Measurements from ENCODE around the gene FOXP1. TPM values are rescaled to one million over a fixed set of nuclear protein-coding genes. Genes with fewer than 3 reads are reported as not detected.

FOXP1 gene
- total RNA-seq, 2 donors from 2014 or later: 41.7 to 94.3 TPM

GRCh38 chr3:71533588-71533987 is 49.9 kb downstream of the FOXP1 start:
- no peak overlapping the region for H3K27ac Mint-ChIP-seq
- peaks cover 10% of the 10 kb centered on the region for H3K4me1 Mint-ChIP-seq
- no peak overlapping the region for H3K9ac ChIP-seq (ENCODE audit: extremely low read depth, low read length, poor library complexity, severe bottlenecking)
- WGBS, 2 experiments (ENCODE audit: insufficient coverage in 1 of 2, insufficient read length in 1 of 2): 95 to 100% methylated on average over 2 to 3 of the region's 4 CpGs
- no peaks in the 10 kb centered on the region for H3K4me1 ChIP-seq (ENCODE audit: control insufficient read depth, insufficient read depth, low read length)
- no peaks in the 10 kb centered on the region for H3K27me3 ChIP-seq (ENCODE audit: control insufficient read depth, insufficient read depth, low read length, poor library complexity, severe bottlenecking)
- H3K9me3 Mint-ChIP-seq: no peaks in the 10 kb centered on the region
- peaks cover 9% of the 10 kb centered on the region for H3K36me3 Mint-ChIP-seq (ENCODE audit: low read depth)
- DNase-seq: no peak
- H3K27ac ChIP-seq (ENCODE audit: low read depth, low read length): no peak overlapping the region
- H3K27me3 Mint-ChIP-seq (ENCODE audit: insufficient read depth): no peaks in the 10 kb centered on the region
- no peaks in the 10 kb centered on the region for H3K36me3 ChIP-seq (ENCODE audit: control insufficient read depth, insufficient read depth, low read length)
- H3K9me3 ChIP-seq (ENCODE audit: control insufficient read depth, low read length): no peaks in the 10 kb centered on the region
- TF ChIP-seq CTCF (conservative IDR thresholded peaks at IDR 0.05): no peak
- no peak overlapping the region for H3K4me3 ChIP-seq (ENCODE audit: low read length)
- no peak overlapping the region for H3K4me3 Mint-ChIP-seq

GRCh38 chr3:71532639-71533395 is 50.7 kb downstream of the FOXP1 start:
- Histone ChIP-seq H3K9ac (ENCODE audit: extremely low read depth, low read length, poor library complexity, severe bottlenecking) (no peak overlapping the region), H3K9me3 (ENCODE audit: control insufficient read depth, low read length) (no peaks in the 10 kb centered on the region), H3K4me1 (ENCODE audit: control insufficient read depth, insufficient read depth, low read length) (no peaks in the 10 kb centered on the region), H3K27ac (ENCODE audit: low read depth, low read length) (no peak overlapping the region), H3K36me3 (ENCODE audit: control insufficient read depth, insufficient read depth, low read length) (no peaks in the 10 kb centered on the region), H3K27me3 (ENCODE audit: control insufficient read depth, insufficient read depth, low read length, poor library complexity, severe bottlenecking) (no peaks in the 10 kb centered on the region), H3K4me3 (ENCODE audit: low read length) (no peak overlapping the region)
- Mint-ChIP-seq H3K36me3 (ENCODE audit: low read depth) (peaks cover 9% of the 10 kb centered on the region), H3K27ac (no peak overlapping the region), H3K9me3 (no peaks in the 10 kb centered on the region), H3K27me3 (ENCODE audit: insufficient read depth) (no peaks in the 10 kb centered on the region), H3K4me3 (no peak overlapping the region), H3K4me1 (peaks cover 14% of the 10 kb centered on the region)
- 80 to 96% methylated on average over 2 to 6 of the region's 6 CpGs for WGBS, 2 experiments (ENCODE audit: insufficient coverage in 1 of 2, insufficient read length in 1 of 2)
- TF ChIP-seq CTCF (conservative IDR thresholded peaks at IDR 0.05): no peak
- DNase-seq: no peak

- Histone ChIP-seq H3K4me1 (ENCODE audit: control insufficient read depth, insufficient read depth, low read length) (no peaks in the 10 kb centered on the region), H3K4me3 (ENCODE audit: low read length) (no peak overlapping the region), H3K9ac (ENCODE audit: extremely low read depth, low read length, poor library complexity, severe bottlenecking) (no peak overlapping the region), H3K9me3 (ENCODE audit: control insufficient read depth, low read length) (no peaks in the 10 kb centered on the region), H3K27me3 (ENCODE audit: control insufficient read depth, insufficient read depth, low read length, poor library complexity, severe bottlenecking) (no peaks in the 10 kb centered on the region), H3K27ac (ENCODE audit: low read depth, low read length) (no peak overlapping the region), H3K36me3 (ENCODE audit: control insufficient read depth, insufficient read depth, low read length) (no peaks in the 10 kb centered on the region)
- Mint-ChIP-seq H3K27me3 (ENCODE audit: insufficient read depth) (no peaks in the 10 kb centered on the region), H3K36me3 (ENCODE audit: low read depth) (peaks cover 11% of the 10 kb centered on the region), H3K4me1 (peaks cover 14% of the 10 kb centered on the region), H3K27ac (peak overlapping the region; percentile 53), H3K9me3 (no peaks in the 10 kb centered on the region), H3K4me3 (no peak overlapping the region)
- peak; percentile 67 for DNase-seq
- TF ChIP-seq CTCF (conservative IDR thresholded peaks at IDR 0.05): no peak
- WGBS, 2 experiments (ENCODE audit: insufficient coverage in 1 of 2, insufficient read length in 1 of 2): 57 to 70% methylated on average over 4 to 9 of the region's 9 CpGs
Observed at GRCh38 chr3:71530903-71531530, 52.5 kb downstream of the FOXP1 start.
